ENCODE results near the gene CLDN9.

GRCh38 chr16:2967211-2967631, 45.5 kb upstream of the CLDN9 start:
- no peak for TF ChIP-seq MXI1 (conservative IDR thresholded peaks at IDR 0.05; ENCODE audit: poor library complexity, severe bottlenecking)
- TF ChIP-seq CTCF (IDR thresholded peaks at IDR 0.05; ENCODE audit: poor library complexity, severe bottlenecking), result no peak
- TF ChIP-seq POLR2AphosphoS5 (IDR thresholded peaks at IDR 0.05), result no peak
- TF ChIP-seq RAD21 (conservative IDR thresholded peaks at IDR 0.05), result no peak
- no peak for TF ChIP-seq EZH2 (IDR thresholded peaks at IDR 0.05; ENCODE audit: borderline replicate concordance, insufficient read depth, low read length, poor library complexity, severe bottlenecking)
- TF ChIP-seq EP300 (conservative IDR thresholded peaks at IDR 0.05; ENCODE audit: poor library complexity, severe bottlenecking), result no peak
- no peak for TF ChIP-seq REST (IDR thresholded peaks at IDR 0.05; ENCODE audit: borderline replicate concordance)
- no peak for TF ChIP-seq SMC3 (conservative IDR thresholded peaks at IDR 0.05; ENCODE audit: poor library complexity)
- no peak for TF ChIP-seq TAF1 (IDR thresholded peaks at IDR 0.05; ENCODE audit: low read depth)

Measured in neural cell (in vitro differentiated cells).